ENCODE data around the gene PDZD2. TPM values are rescaled to one million over a fixed set of nuclear protein-coding genes. Genes with fewer than 3 reads are reported as not detected.

The PDZD2 gene
- polyA plus RNA-seq, 1 donor from 2014 or later = 3.1 TPM

DNA sequence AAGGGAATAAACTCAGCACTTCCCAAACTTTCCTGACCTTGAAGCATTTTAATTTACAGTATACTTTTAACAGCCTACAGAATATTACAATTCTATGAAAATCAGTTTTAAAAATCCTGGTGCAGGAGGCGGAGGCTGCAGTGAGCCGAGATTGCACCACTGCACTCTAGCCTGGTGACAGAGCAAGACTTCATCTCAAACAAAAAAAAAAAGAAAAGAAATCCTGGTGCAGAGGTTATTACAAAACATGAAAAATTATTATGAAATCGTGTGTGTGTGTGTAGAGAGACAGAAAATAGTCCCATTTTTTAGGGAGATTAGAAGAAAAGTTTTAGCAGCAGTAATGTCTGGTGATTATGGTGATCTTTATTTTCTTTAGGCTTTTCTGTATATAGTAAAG lies 508.3 kb downstream of the PDZD2 start:
- Histone ChIP-seq H3K79me2 (replicated peaks; ENCODE audit: insufficient read depth, low read length) (peaks cover 83% of the 10 kb centered on the region), H4K20me1 (ENCODE audit: insufficient read depth) (no peaks in the 10 kb centered on the region), H3F3A (ENCODE audit: insufficient read depth, low read length, poor library complexity, severe bottlenecking) (no peaks in the 10 kb centered on the region), H3K4me3 (ENCODE audit: low read length) (no peak overlapping the region), H3K27me3 (ENCODE audit: insufficient read depth, low read depth, low read length) (no peaks in the 10 kb centered on the region), H3K9ac (ENCODE audit: low read length) (no peak overlapping the region), H3K27ac (ENCODE audit: low read length) (no peak overlapping the region), H3K4me2 (ENCODE audit: low read length) (no peak overlapping the region), H3K9me2 (ENCODE audit: insufficient read depth, low read length) (no peaks in the 10 kb centered on the region), H3K36me3 (ENCODE audit: insufficient read depth, low read length) (no peaks in the 10 kb centered on the region), H2AFZ (ENCODE audit: low read depth, low read length) (no peak overlapping the region), H3K9me3 (ENCODE audit: low read length) (no peaks in the 10 kb centered on the region)
- no peak for TF ChIP-seq RAD21 (conservative IDR thresholded peaks at IDR 0.05)
- TF ChIP-seq MXI1 (conservative IDR thresholded peaks at IDR 0.05; ENCODE audit: poor library complexity, severe bottlenecking) = no peak
- TF ChIP-seq EZH2 (IDR thresholded peaks at IDR 0.05; ENCODE audit: borderline replicate concordance, insufficient read depth, low read length, poor library complexity, severe bottlenecking) = no peak
- TF ChIP-seq TAF1 (IDR thresholded peaks at IDR 0.05; ENCODE audit: low read depth) = no peak
- no peak for TF ChIP-seq POLR2AphosphoS5 (IDR thresholded peaks at IDR 0.05)
- TF ChIP-seq SMC3 (conservative IDR thresholded peaks at IDR 0.05; ENCODE audit: poor library complexity) = no peak

- H3K9ac ChIP-seq (ENCODE audit: low read length) = no peak overlapping the region
- peaks cover 90% of the 10 kb centered on the region for H3K79me2 ChIP-seq (replicated peaks; ENCODE audit: insufficient read depth, low read length)
- H3K36me3 ChIP-seq (ENCODE audit: insufficient read depth, low read length) = no peaks in the 10 kb centered on the region
- no peak overlapping the region for H3K4me2 ChIP-seq (ENCODE audit: low read length)
- no peaks in the 10 kb centered on the region for H3K27me3 ChIP-seq (ENCODE audit: insufficient read depth, low read depth, low read length)
- no peaks in the 10 kb centered on the region for H3K9me2 ChIP-seq (ENCODE audit: insufficient read depth, low read length)
- TF ChIP-seq EP300 (conservative IDR thresholded peaks at IDR 0.05; ENCODE audit: poor library complexity, severe bottlenecking) = no peak
- TF ChIP-seq EZH2 (IDR thresholded peaks at IDR 0.05; ENCODE audit: borderline replicate concordance, insufficient read depth, low read length, poor library complexity, severe bottlenecking) = no peak
- TF ChIP-seq RAD21 (conservative IDR thresholded peaks at IDR 0.05) = no peak
- no peak for TF ChIP-seq POLR2AphosphoS5 (IDR thresholded peaks at IDR 0.05)
- TF ChIP-seq SMC3 (conservative IDR thresholded peaks at IDR 0.05; ENCODE audit: poor library complexity) = no peak
- TF ChIP-seq, protein P1, sequence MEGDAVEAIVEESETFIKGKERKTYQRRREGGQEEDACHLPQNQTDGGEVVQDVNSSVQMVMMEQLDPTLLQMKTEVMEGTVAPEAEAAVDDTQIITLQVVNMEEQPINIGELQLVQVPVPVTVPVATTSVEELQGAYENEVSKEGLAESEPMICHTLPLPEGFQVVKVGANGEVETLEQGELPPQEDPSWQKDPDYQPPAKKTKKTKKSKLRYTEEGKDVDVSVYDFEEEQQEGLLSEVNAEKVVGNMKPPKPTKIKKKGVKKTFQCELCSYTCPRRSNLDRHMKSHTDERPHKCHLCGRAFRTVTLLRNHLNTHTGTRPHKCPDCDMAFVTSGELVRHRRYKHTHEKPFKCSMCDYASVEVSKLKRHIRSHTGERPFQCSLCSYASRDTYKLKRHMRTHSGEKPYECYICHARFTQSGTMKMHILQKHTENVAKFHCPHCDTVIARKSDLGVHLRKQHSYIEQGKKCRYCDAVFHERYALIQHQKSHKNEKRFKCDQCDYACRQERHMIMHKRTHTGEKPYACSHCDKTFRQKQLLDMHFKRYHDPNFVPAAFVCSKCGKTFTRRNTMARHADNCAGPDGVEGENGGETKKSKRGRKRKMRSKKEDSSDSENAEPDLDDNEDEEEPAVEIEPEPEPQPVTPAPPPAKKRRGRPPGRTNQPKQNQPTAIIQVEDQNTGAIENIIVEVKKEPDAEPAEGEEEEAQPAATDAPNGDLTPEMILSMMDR (IDR thresholded peaks at IDR 0.05; ENCODE audit: poor library complexity, severe bottlenecking) = no peak
- no peak for TF ChIP-seq TAF1 (IDR thresholded peaks at IDR 0.05; ENCODE audit: low read depth)
- TF ChIP-seq REST (IDR thresholded peaks at IDR 0.05; ENCODE audit: borderline replicate concordance) = no peak
- no peak for TF ChIP-seq MXI1 (conservative IDR thresholded peaks at IDR 0.05; ENCODE audit: poor library complexity, severe bottlenecking)
- no peak overlapping the region for H2AFZ ChIP-seq (ENCODE audit: low read depth, low read length)
- H3F3A ChIP-seq (ENCODE audit: insufficient read depth, low read length, poor library complexity, severe bottlenecking) = no peaks in the 10 kb centered on the region
- no peaks in the 10 kb centered on the region for H4K20me1 ChIP-seq (ENCODE audit: insufficient read depth)
- no peak overlapping the region for H3K4me3 ChIP-seq (ENCODE audit: low read length)
- H3K9me3 ChIP-seq (ENCODE audit: low read length) = no peaks in the 10 kb centered on the region
- H3K27ac ChIP-seq (ENCODE audit: low read length) = no peak overlapping the region
Observed at GRCh38 chr5:32147959-32148358, 509.0 kb downstream of the PDZD2 start.
